Liver (tissue), 9 donors: ENCODE results near the gene KBTBD13. TPM values are rescaled to one million over a fixed set of nuclear protein-coding genes. Genes with fewer than 3 reads are reported as not detected.

Source experiments
- DNase-seq: peaks from one replicate; pipeline ENCODE4 v3.0.0-alpha.2; 2017; ENCODE audit warnings: low spot score
- H3K27ac ChIP-seq, 2 donors: one replicate each; pipeline ENCODE4 v1.7.0; 2013; ENCODE audit warnings: inconsistent platforms in 2 of 2, low read length in 2 of 2, control low read depth in 1 of 2, low read depth in 1 of 2, mild to moderate bottlenecking in 1 of 2
- H3K27me3 ChIP-seq, 4 donors: one replicate each; pipeline versions ENCODE4 v1.6.1 to v1.7.0; 2013; ENCODE audit warnings: low read length in 3 of 4, inconsistent platforms in 1 of 4, mild to moderate bottlenecking in 1 of 4, moderate library complexity in 1 of 4; ENCODE audit not compliant: control insufficient read depth in 4 of 4, insufficient read depth in 4 of 4
- H3K36me3 ChIP-seq, 4 donors: one replicate each; pipeline versions ENCODE4 v1.6.1 to v1.7.0; 2013; ENCODE audit warnings: low read length in 3 of 4, mild to moderate bottlenecking in 3 of 4, low read depth in 1 of 4, moderate library complexity in 1 of 4; ENCODE audit not compliant: control insufficient read depth in 4 of 4, insufficient read depth in 3 of 4
- H3K4me1 ChIP-seq, 4 donors: one replicate each; pipeline versions ENCODE4 v1.6.1 to v1.7.0; 2013; ENCODE audit warnings: low read length in 3 of 4, mild to moderate bottlenecking in 3 of 4, moderate library complexity in 1 of 4; ENCODE audit not compliant: control insufficient read depth in 4 of 4, insufficient read depth in 4 of 4
- H3K4me3 ChIP-seq, 3 donors: one replicate each; pipeline versions ENCODE4 v1.6.1 to v1.7.0; 2013; ENCODE audit warnings: low read length in 3 of 3, control low read depth in 1 of 3, low read depth in 1 of 3, mild to moderate bottlenecking in 1 of 3
- H3K9ac ChIP-seq, 2 donors: one replicate each; pipeline ENCODE4 v1.7.0; 2013; ENCODE audit warnings: low read length in 2 of 2, mild to moderate bottlenecking in 2 of 2, moderate library complexity in 2 of 2, control low read depth in 1 of 2, low read depth in 1 of 2
- H3K9me3 ChIP-seq, 4 donors: one replicate each; pipeline versions ENCODE4 v1.6.1 to v1.7.0; 2013; ENCODE audit warnings: low read length in 3 of 4; ENCODE audit not compliant: control insufficient read depth in 4 of 4
- CTCF ChIP-seq: fragments of 150-350 bp; IDR thresholded peaks from 2 replicates; pipeline ENCODE4 v1.5.1; 2017; ENCODE audit warnings: improper control_type of control experiment, low read depth, low read length; ENCODE audit not compliant: missing input control
- EGR1 ChIP-seq, 2 donors: IDR thresholded peaks; 2 replicates each; pipeline ENCODE4 v1.6.1; 2016 to 2018; ENCODE audit warnings: antibody characterized with exemption in 2 of 2, low read depth in 2 of 2
- FOXA1 ChIP-seq: IDR thresholded peaks from 2 replicates; pipeline ENCODE4 v1.6.1; 2016; ENCODE audit warnings: antibody characterized with exemption
- FOXA2 ChIP-seq: IDR thresholded peaks from 2 replicates; pipeline ENCODE4 v1.6.1; 2016; ENCODE audit warnings: antibody characterized with exemption
- GABPA ChIP-seq, 2 donors: IDR thresholded peaks in 1 of 2; conservative IDR thresholded peaks in 1 of 2; 2 replicates each; pipeline ENCODE4 v1.6.1; 2016; ENCODE audit warnings: antibody characterized with exemption in 2 of 2, mild to moderate bottlenecking in 1 of 2, moderate library complexity in 1 of 2
- HNF4A ChIP-seq, 2 donors: conservative IDR thresholded peaks; 2 replicates each; pipeline ENCODE4 v1.6.1; 2016; ENCODE audit warnings: antibody characterized with exemption in 2 of 2, mild to moderate bottlenecking in 2 of 2
- HNF4G ChIP-seq: IDR thresholded peaks from 2 replicates; pipeline ENCODE4 v1.6.1; 2016; ENCODE audit warnings: antibody characterized with exemption
- JUND ChIP-seq, 2 donors: IDR thresholded peaks; 2 replicates each; pipeline ENCODE4 v1.6.1; 2016; ENCODE audit warnings: antibody characterized with exemption in 2 of 2
- MAX ChIP-seq: IDR thresholded peaks from 2 replicates; pipeline ENCODE4 v1.6.1; 2016; ENCODE audit warnings: antibody characterized with exemption
- NR2F2 ChIP-seq: IDR thresholded peaks from 2 replicates; pipeline ENCODE4 v1.6.1; 2016; ENCODE audit warnings: antibody characterized with exemption
- REST ChIP-seq: IDR thresholded peaks from 2 replicates; pipeline ENCODE4 v1.6.1; 2016; ENCODE audit warnings: antibody characterized with exemption, mild to moderate bottlenecking
- RXRA ChIP-seq, 2 donors: IDR thresholded peaks; 2 replicates each; pipeline ENCODE4 v1.6.1; 2017 to 2018; ENCODE audit warnings: antibody characterized with exemption in 2 of 2, mild to moderate bottlenecking in 1 of 2
- SP1 ChIP-seq: IDR thresholded peaks from 2 replicates; pipeline ENCODE4 v1.6.1; 2018; ENCODE audit warnings: antibody characterized with exemption, mild to moderate bottlenecking
- TAF1 ChIP-seq: conservative IDR thresholded peaks from 2 replicates; pipeline ENCODE4 v1.6.1; 2016; ENCODE audit warnings: antibody characterized with exemption, mild to moderate bottlenecking
- WGBS: extraction: QIAGEN DNeasy Blood & Tissue Kit; methylation state at CpG from one replicate; pipeline ENCODE4 v1.1.7; 2013; 5-methylcytosine and 5-hydroxymethylcytosine counted together
- polyA plus RNA-seq, 2 donors: library from polyadenylated mRNA; stranded (reverse) in 1 of 2; unstranded in 1 of 2; fragments of 200-250 nt in 1 of 2; fragments of >200 nt in 1 of 2; fragmentation: Nextera tagmentation in 1 of 2; extraction: Ambion mirVana in 1 of 2; gene quantifications; one replicate each; pipeline versions ENCODE4 v1.2.1 to v1.2.3, GENCODE V29; 2013 to 2015
- total RNA-seq, 2 donors: library from RNA; depleted of rRNA; stranded (reverse); fragments of >200 nt; gene quantifications; one replicate each; pipeline ENCODE4 v1.2.3, GENCODE V29; 2014
- donor health status: healthy.
- donor health status: healthy.
- donor health status: healthy.
- donor health status: healthy.
- donor health status: healthy.

Gene KBTBD13
- total and polyA plus RNA-seq, 4 donors = not detected

- H3K36me3 ChIP-seq = no peaks in the 10 kb centered on the region
- no peaks in the 10 kb centered on the region for H3K27me3 ChIP-seq
- DNase-seq = no peak
- 88% methylated on average over 2 of the region's 2 CpGs for WGBS
- H3K9me3 ChIP-seq = no peaks in the 10 kb centered on the region
- TF ChIP-seq FOXA2 = no peak
- no peak for TF ChIP-seq TAF1
- TF ChIP-seq SP1 = no peak
- no peak for TF ChIP-seq RXRA (IDR thresholded peaks at IDR 0.05)
- TF ChIP-seq JUND (IDR thresholded peaks at IDR 0.05) = no peak
- no peak for TF ChIP-seq EGR1 (IDR thresholded peaks at IDR 0.05; ENCODE audit: low read depth in 2 of 2)
- TF ChIP-seq HNF4A (conservative IDR thresholded peaks at IDR 0.05) = no peak
- TF ChIP-seq REST = no peak
- TF ChIP-seq MAX = no peak
- no peak for TF ChIP-seq NR2F2
- TF ChIP-seq FOXA1 = no peak
- no peak for TF ChIP-seq CTCF
- no peak for TF ChIP-seq GABPA (IDR thresholded peaks at IDR 0.05 in 1 of 2, conservative IDR thresholded peaks at IDR 0.05 in 1 of 2)
- H3K27ac ChIP-seq = no peak overlapping the region
- H3K9ac ChIP-seq = no peak overlapping the region
- no peak overlapping the region for H3K4me3 ChIP-seq
- H3K4me1 ChIP-seq = peaks cover 3 to 19% (median 16%) of the 10 kb centered on the region in 4 donors
Measured at GRCh38 chr15:65048241-65048640, 28.3 kb upstream of the KBTBD13 start.

GRCh38 chr15:65049418-65049840, 27.1 kb upstream of the KBTBD13 start:
- TF ChIP-seq MAX (no peak), SP1 (peak; percentile 12)
- WGBS = 42% methylated on average over 19 of the region's 19 CpGs
- Histone ChIP-seq H3K4me3 (no peak overlapping the region), H3K27ac (no peak overlapping the region), H3K4me1 (peaks cover 3 to 13% (median 12%) of the 10 kb centered on the region in 4 donors), H3K9ac (no peak overlapping the region), H3K36me3 (no peaks in the 10 kb centered on the region), H3K27me3 (no peaks in the 10 kb centered on the region), H3K9me3 (no peaks in the 10 kb centered on the region)
- DNase-seq = peak; percentile 74

GRCh38 chr15:65050270-65050669, 26.3 kb upstream of the KBTBD13 start:
- 75% methylated on average over 4 of the region's 4 CpGs for WGBS
- no peaks in the 10 kb centered on the region for H3K27me3 ChIP-seq
- H3K9me3 ChIP-seq = no peaks in the 10 kb centered on the region
- no peaks in the 10 kb centered on the region for H3K36me3 ChIP-seq
- no peak overlapping the region for H3K9ac ChIP-seq
- TF ChIP-seq HNF4G = no peak
- no peak overlapping the region for H3K27ac ChIP-seq
- H3K4me1 ChIP-seq = peaks cover 5 to 11% (median 9%) of the 10 kb centered on the region in 4 donors
- no peak for DNase-seq
- H3K4me3 ChIP-seq = no peak overlapping the region
